OCI-LY1 (cell line): ENCODE results near the gene PSAT1.

ENCODE experiments used
- EZH2 ChIP-seq: fragments of 200-600 bp; sonication (generic), shearing (Covaris generic); IDR thresholded peaks from 2 replicates; pipeline ENCODE4 v1.8.0; 2017; ENCODE audit warnings: borderline replicate concordance, mixed run types, mild to moderate bottlenecking, antibody characterized with exemption, low read length, moderate library complexity, mixed read lengths
- TF ChIP-seq, protein P1 (sequence below): fragments of 200-600 bp; sonication (generic), shearing (Covaris generic); IDR thresholded peaks from 2 replicates; pipeline ENCODE4 v1.5.1; 2017; ENCODE audit warnings: mild to moderate bottlenecking, antibody characterized with exemption, low read length, moderate library complexity, mixed read lengths

DNA sequence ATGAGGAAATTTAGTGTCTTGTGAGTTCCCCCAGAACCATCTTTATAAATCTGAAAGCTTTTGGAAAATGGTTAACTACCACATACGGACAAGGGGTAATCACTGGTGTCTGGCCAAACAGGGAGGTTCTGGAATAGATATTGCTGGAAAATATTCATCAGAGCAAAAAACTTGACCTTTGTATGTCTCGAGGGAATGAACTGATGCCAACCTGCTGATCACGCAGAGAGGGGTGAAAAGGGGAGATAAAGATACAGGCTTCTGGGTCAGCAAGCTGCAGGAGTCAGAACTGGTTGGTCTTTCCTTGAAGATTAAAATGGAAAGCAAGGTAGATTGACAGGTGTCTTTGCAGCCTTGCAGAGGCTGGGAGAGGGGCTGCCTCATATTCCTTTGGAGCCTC lies 35.5 kb downstream of the PSAT1 start:
- TF ChIP-seq, protein P1, sequence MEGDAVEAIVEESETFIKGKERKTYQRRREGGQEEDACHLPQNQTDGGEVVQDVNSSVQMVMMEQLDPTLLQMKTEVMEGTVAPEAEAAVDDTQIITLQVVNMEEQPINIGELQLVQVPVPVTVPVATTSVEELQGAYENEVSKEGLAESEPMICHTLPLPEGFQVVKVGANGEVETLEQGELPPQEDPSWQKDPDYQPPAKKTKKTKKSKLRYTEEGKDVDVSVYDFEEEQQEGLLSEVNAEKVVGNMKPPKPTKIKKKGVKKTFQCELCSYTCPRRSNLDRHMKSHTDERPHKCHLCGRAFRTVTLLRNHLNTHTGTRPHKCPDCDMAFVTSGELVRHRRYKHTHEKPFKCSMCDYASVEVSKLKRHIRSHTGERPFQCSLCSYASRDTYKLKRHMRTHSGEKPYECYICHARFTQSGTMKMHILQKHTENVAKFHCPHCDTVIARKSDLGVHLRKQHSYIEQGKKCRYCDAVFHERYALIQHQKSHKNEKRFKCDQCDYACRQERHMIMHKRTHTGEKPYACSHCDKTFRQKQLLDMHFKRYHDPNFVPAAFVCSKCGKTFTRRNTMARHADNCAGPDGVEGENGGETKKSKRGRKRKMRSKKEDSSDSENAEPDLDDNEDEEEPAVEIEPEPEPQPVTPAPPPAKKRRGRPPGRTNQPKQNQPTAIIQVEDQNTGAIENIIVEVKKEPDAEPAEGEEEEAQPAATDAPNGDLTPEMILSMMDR = no peak
- no peak for TF ChIP-seq EZH2
